HG03439 (cell line): ENCODE data around the gene C3orf62.
"Not testable (repeated sequence)": the region's sequence is repeated elsewhere in the genome, so short reads cannot be mapped to it uniquely, and the experiment has no call there.

Experiments used
- ATAC-seq: cut with Tn5 transposase; IDR thresholded peaks from one replicate; pipeline ENCODE4 v1.9.1; 2021; ENCODE audit warnings: mild to moderate bottlenecking, moderate library complexity; ENCODE audit not compliant: unreplicated experiment

The C3orf62 gene

GRCh38 chr3:49269443-49270155, 7.4 kb downstream of the C3orf62 start:
- ATAC-seq: no peak

GRCh38 chr3:49266410-49267095, 10.5 kb downstream of the C3orf62 start:
- no peak for ATAC-seq

DNA sequence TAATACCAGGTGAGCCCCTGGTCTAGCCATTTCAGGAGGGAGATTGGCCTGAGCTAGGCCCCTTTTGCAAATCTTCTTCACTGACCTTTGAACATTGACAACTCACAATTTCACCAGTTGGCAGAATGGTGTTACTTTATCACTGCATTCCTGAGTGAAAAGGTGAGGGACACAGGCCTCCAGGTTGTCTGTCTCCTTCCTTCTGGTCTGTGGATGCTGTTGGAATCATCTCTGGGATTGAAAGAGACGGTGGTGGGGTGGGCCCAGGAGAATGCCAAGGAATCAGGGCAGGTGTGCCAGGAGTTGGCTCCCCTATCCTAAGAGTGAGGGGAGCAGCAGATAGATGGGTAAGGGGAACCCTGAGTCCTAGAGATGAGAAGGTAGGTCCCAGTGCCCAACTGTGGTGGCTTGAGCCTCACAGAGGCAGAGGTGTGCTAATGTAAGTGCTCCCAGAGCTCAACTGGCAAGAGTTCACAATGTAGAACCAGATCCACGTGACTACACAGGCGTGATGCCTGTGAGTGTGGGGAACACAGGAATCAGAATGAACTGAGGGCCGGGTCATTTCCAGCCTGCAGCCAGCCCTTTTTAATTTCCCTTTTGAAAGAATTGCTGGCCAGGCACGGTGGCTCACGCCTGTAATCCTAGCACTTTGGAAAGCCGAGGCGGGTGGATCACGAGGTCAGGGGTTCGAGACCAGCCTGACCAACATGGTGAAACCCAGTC, 11.2 kb downstream of the C3orf62 start:
- no peak for ATAC-seq

DNA sequence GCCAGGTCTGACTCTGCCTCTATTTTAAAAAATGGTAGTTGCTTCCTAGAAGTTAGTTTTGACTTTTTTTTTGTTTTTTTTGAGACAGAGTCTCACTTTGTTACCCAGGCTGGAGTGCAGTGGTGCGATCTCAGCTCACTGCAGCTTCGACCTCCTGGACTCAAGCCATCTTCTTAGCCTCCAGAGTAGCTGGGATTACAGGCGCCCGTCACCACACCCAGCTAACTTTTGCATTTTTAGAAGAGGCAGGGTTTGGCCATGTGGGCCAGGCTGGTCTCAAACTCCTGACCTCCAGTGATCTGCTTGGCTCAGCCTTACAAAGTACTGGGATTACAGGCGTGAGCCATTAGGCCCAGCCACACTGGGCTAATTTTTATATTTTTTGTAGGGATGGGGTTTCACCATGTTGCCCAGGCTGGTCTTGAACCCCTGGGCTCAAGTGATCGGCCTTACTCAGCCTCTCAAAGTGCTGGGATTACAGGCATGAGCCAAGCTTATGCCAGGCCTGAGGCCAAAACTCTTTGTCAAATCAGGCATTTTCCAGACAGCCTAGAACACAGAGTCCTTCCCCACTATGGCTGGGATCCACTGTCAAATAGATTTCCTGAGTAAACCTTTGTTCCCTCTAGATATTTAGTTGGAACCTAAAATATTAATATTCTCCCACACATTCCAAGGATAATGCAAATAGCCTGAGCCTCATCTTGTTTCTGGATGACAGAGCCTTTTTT, 13.7 kb downstream of the C3orf62 start:
- ATAC-seq: no peak

DNA sequence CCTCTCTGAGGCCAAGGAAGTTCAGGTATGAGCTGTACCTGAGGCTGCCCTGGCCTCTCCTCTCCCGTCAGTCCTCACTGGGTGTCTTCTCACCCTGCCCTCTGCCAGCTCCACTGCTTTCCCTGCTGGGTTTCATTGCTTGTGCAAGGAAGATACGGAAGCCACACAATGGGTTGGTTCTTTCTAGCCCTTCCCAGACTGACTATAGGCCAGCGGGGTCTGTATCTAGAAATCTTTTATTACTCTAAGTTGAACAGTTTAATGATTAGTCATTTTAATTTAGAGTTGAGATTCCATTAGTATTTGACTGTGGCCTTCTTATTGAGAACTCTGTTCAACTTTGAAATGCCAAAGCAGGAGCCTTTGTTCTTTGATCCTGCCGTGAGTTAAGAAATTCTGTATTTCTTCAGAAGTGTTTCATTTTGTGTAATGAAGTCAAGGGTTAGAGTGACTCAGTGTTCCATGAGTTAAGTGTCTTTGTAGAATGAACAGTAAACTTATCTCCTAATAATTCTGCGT, 16.2 kb downstream of the C3orf62 start:
- ATAC-seq: no peak

DNA sequence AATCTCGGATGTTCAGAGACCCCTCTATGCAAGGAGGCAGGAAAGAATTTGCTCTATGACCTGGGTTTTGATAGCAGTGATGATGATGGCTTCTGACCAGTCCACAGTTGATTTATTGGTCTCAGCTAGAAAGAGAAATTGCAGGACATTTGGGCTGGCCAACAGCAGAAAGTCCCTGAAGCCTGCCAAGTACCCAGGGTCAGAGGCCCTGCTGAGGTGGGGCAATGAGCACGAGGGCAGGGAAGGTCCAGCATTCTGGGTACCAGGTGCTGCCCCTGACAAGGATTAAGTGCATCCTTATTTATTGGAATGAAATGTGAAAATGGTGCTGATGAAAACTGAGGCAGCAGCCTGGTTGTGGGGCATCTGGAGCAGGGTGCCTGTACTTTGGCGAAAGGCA, 19.8 kb downstream of the C3orf62 start:
- no peak for ATAC-seq

GRCh38 chr3:49255718-49256511, 21.1 kb downstream of the C3orf62 start:
- no peak for ATAC-seq

DNA sequence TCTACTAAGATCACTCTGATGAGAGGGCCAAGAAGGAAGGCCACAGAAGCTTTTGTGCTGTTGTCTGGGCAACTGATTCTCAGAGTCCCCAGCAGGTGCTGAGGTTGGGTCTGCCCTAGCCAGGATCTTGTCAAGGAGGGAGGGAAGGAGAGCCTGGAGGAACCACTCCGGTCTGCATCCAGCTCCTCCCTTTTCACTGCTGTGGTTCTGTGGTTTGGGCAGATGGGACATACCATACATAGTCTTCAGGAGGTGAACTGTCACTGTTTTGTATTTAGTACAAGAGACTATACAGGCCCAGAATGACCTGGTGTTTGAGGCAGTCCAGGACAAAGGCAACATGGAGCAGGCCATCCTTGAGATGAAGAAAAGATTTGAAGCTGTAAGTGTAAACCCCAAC, 21.9 kb downstream of the C3orf62 start:
- ATAC-seq: no peak

- ATAC-seq: no peak
Observed at GRCh38 chr3:49253512-49253911, 23.5 kb downstream of the C3orf62 start.

DNA sequence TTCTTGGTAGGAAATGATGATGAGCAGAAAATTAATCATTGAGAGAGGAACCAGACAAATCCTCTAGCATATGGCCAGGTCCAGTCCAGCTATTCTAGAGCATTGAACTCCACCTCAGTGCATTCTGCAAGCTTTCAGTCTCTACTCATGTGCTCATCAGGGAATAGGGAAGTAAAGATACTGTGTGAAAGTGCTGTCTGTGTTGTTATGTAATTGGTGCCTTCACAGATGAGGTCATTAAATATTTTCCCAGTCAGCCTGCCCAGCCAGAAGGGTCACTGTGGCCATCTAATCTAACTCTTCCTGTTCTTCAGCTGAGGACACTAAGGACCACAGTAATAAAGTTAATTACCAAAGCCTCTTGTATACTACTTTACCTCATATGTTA, 28.2 kb downstream of the C3orf62 start:
- ATAC-seq: no peak

DNA sequence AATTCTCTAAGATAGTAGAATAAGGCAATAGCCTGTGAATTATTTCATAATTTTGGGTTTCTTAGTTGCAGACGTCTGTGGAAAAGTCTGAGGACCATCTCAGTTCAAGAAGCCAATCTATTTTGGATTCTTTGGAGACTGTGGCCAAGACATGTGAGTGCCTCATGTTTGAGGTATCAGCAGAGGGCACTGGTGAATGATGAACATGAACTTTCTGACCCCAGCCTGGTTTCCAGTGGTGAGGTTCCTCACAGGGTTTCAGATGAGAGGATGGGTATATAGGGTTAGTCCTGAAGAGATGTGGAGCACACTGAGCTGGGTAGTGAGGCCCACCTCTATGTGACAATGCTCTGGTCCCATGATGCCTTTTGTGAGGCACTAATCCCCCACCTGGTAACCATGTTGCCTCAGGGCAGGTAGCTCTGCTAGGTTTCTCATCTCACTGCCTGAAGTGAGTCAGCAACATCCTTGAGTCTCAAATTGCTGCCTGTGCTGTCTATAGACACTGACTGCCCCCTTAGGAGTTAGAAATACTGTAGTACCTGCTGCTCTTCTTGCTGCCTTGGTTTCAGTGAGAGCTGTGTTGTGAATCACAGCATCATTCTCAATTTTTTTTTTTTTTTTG, 32.3 kb downstream of the C3orf62 start:
- ATAC-seq: no peak

- not testable (repeated sequence) for ATAC-seq
Observed at GRCh38 chr3:49240091-49240490, 36.9 kb downstream of the C3orf62 start.

DNA sequence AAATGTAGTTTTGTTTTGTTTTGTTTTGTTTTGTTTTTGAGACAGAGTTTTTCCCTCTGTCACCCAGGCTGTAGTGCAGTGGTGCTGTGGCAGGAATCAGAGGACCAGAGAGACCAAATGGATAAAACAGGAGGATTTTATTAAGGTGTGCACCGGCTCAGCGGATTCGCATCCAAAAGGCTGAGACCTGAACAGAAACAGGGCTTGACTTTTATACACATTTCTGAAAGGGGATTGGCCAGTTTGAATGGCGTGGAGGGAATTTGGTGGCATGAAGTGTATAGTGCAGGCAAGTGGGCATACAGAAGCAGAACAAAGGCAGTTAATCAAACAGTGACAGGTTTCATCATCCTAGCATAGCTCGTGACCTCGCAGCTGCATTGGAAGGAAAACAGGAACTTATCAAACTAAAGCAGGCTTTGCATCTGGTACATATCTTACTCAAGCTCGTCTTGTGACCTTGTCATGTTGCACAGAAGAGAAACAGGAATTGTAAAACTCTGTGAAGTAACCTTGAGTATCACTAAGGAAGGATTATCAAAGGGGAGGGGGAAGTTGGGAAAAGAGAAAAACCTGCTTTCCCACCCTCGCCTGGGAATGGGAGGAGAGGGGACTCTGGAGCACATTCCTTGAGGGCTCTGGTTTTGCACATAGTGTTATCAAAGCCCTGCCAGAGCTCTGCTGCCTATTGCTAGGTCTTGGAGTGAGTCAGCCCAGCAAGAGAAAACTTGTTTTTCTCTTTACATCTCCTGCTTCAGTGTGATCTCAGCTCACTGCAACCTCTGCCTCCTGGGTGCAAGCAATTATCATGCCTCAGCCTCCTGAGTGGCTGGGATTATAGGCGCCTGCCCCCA, 38.5 kb downstream of the C3orf62 start:
- no peak for ATAC-seq

DNA sequence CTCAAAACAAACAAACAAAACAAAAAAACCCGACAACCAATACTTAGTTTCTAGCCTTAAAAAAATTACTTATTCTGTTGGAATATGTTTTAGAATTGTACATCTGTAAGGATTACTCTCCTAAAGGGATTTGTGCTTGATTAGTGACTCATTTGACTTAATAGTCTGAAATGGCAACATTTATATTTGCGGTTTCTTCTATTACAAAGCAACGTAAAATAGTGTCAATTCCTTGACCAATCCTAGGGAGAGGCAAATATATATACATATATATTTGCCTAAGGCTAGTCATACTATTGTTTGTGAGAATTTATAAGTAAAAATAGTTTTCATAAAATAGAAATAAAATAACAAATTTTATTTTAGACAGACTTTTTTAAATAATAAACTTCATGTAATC, 39.7 kb downstream of the C3orf62 start:
- ATAC-seq: no peak

GRCh38 chr3:49236226-49236625, 40.8 kb downstream of the C3orf62 start:
- no peak for ATAC-seq

GRCh38 chr3:49228817-49229216, 48.2 kb downstream of the C3orf62 start:
- not testable (repeated sequence) for ATAC-seq

- no peak for ATAC-seq
Observed at GRCh38 chr3:49222002-49222401, 55.0 kb downstream of the C3orf62 start.

GRCh38 chr3:49220985-49221563, 56.0 kb downstream of the C3orf62 start:
- ATAC-seq: not testable (repeated sequence)

DNA sequence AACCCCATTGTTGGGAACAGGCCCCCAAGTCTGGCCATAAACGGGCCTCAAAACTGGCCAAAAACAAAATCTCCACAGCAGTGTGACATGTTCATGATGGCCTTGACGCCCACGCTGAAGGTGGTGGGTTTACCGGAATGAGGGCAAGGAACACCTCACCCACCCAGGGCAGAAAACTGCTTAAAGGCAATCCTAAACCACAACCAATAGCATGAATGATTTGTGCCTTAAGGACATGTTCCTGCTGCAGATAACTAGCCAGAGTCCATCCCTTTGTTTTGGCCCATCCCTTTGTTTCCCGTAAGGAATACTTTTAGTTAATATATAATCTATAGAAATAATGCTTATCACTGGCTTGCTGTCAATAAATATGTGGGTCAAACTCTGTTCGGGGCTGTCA, 57.9 kb downstream of the C3orf62 start:
- no peak for ATAC-seq
